ENCODE data around the gene FCER2.

The FCER2 gene

GRCh38 chr19:7737215-7737614, 35.3 kb upstream of the FCER2 start:
- no peak overlapping the region for H2AFZ ChIP-seq (ENCODE audit: low read length)
- 0 out of 2 replicates have a peak, but pooled peaks cover 5% of the 10 kb centered on the region for H3K27me3 ChIP-seq (ENCODE audit: insufficient read depth, low read length)

GRCh38 chr19:7736148-7736547, 34.2 kb upstream of the FCER2 start:
- H3K4me1 ChIP-seq (ENCODE audit: insufficient read depth, low read length, severe bottlenecking) = no peaks in the 10 kb centered on the region
- no peaks in the 10 kb centered on the region for H3K79me2 ChIP-seq (ENCODE audit: insufficient read depth, low read length)
- H3K9me2 ChIP-seq (ENCODE audit: low read depth, low read length) = no peaks in the 10 kb centered on the region
- 0 out of 2 replicates have a peak, but pooled peaks cover 8% of the 10 kb centered on the region for H3K27me3 ChIP-seq (ENCODE audit: insufficient read depth, low read length)
- no peak overlapping the region for H3K4me3 ChIP-seq (ENCODE audit: low read depth, low read length, poor library complexity, severe bottlenecking)
- no peaks in the 10 kb centered on the region for H3K9me3 ChIP-seq (ENCODE audit: low read length)
- H3K36me3 ChIP-seq (ENCODE audit: insufficient read depth, low read length) = no peaks in the 10 kb centered on the region
- H3K4me2 ChIP-seq (ENCODE audit: low read length) = no peak overlapping the region
- no peaks in the 10 kb centered on the region for H3F3A ChIP-seq (ENCODE audit: insufficient read depth, low read length)
- H4K20me1 ChIP-seq (ENCODE audit: insufficient read depth, low read length) = no peaks in the 10 kb centered on the region
- H2AFZ ChIP-seq (ENCODE audit: low read length) = no peak overlapping the region
- no peak for TF ChIP-seq EZH2 (IDR thresholded peaks at IDR 0.05; ENCODE audit: borderline replicate concordance, low read length)
- TF ChIP-seq CTCF (IDR thresholded peaks at IDR 0.05; ENCODE audit: low read length) = no peak
- no peak overlapping the region for H3K9ac ChIP-seq (ENCODE audit: low read length)
- H3K27ac ChIP-seq (ENCODE audit: low read depth, low read length, poor library complexity, severe bottlenecking) = no peak overlapping the region

More at GRCh38 chr19:7737215-7737614, 35.3 kb upstream of the FCER2 start:
- no peak overlapping the region for H3K27ac ChIP-seq (ENCODE audit: low read depth, low read length, poor library complexity, severe bottlenecking)
- H3K79me2 ChIP-seq (ENCODE audit: insufficient read depth, low read length) = no peaks in the 10 kb centered on the region
- H3K9ac ChIP-seq (ENCODE audit: low read length) = no peak overlapping the region
- TF ChIP-seq EZH2 (IDR thresholded peaks at IDR 0.05; ENCODE audit: borderline replicate concordance, low read length) (no peak), CTCF (IDR thresholded peaks at IDR 0.05; ENCODE audit: low read length) (no peak)
- H4K20me1 ChIP-seq (ENCODE audit: insufficient read depth, low read length) = no peaks in the 10 kb centered on the region
- no peaks in the 10 kb centered on the region for H3K4me1 ChIP-seq (ENCODE audit: insufficient read depth, low read length, severe bottlenecking)
- H3K9me2 ChIP-seq (ENCODE audit: low read depth, low read length) = no peaks in the 10 kb centered on the region
- H3K4me2 ChIP-seq (ENCODE audit: low read length) = no peak overlapping the region
- H3K4me3 ChIP-seq (ENCODE audit: low read depth, low read length, poor library complexity, severe bottlenecking) = no peak overlapping the region
- H3F3A ChIP-seq (ENCODE audit: insufficient read depth, low read length) = no peaks in the 10 kb centered on the region
- H3K36me3 ChIP-seq (ENCODE audit: insufficient read depth, low read length) = no peaks in the 10 kb centered on the region
- no peaks in the 10 kb centered on the region for H3K9me3 ChIP-seq (ENCODE audit: low read length)

GRCh38 chr19:7734220-7735203, 32.6 kb upstream of the FCER2 start:
- Histone ChIP-seq H3K9me2 (ENCODE audit: low read depth, low read length) (no peaks in the 10 kb centered on the region), H3K27me3 (ENCODE audit: insufficient read depth, low read length) (0 out of 2 replicates have a peak, but pooled peaks cover 3% of the 10 kb centered on the region)
- TF ChIP-seq CTCF (IDR thresholded peaks at IDR 0.05; ENCODE audit: low read length) (no peak), EZH2 (IDR thresholded peaks at IDR 0.05; ENCODE audit: borderline replicate concordance, low read length) (no peak)

More at GRCh38 chr19:7734220-7735203, 32.6 kb upstream of the FCER2 start:
- Histone ChIP-seq H3K79me2 (ENCODE audit: insufficient read depth, low read length) (no peaks in the 10 kb centered on the region), H4K20me1 (ENCODE audit: insufficient read depth, low read length) (no peaks in the 10 kb centered on the region), H3K27ac (ENCODE audit: low read depth, low read length, poor library complexity, severe bottlenecking) (no peak overlapping the region), H3K4me1 (ENCODE audit: insufficient read depth, low read length, severe bottlenecking) (no peaks in the 10 kb centered on the region), H3K9me3 (ENCODE audit: low read length) (no peaks in the 10 kb centered on the region), H3K4me2 (ENCODE audit: low read length) (no peak overlapping the region), H2AFZ (ENCODE audit: low read length) (no peak overlapping the region), H3K4me3 (ENCODE audit: low read depth, low read length, poor library complexity, severe bottlenecking) (no peak overlapping the region), H3F3A (ENCODE audit: insufficient read depth, low read length) (no peaks in the 10 kb centered on the region), H3K36me3 (ENCODE audit: insufficient read depth, low read length) (no peaks in the 10 kb centered on the region), H3K9ac (ENCODE audit: low read length) (no peak overlapping the region)
